HG02642 (cell line): ENCODE data around the gene HM13.
"Not testable (repeated sequence)": the region's sequence is repeated elsewhere in the genome, so short reads cannot be mapped to it uniquely, and the experiment has no call there.

Experiments used
- ATAC-seq: cut with Tn5 transposase; IDR thresholded peaks from one replicate; pipeline ENCODE4 v1.9.1; 2021; ENCODE audit warnings: mild to moderate bottlenecking; ENCODE audit not compliant: unreplicated experiment, poor library complexity

The HM13 gene

GRCh38 chr20:31539636-31540035 lies 25.4 kb downstream of the HM13 start:
- not testable (repeated sequence) for ATAC-seq

- ATAC-seq, result no peak
Measured at GRCh38 chr20:31540406-31540805, 26.2 kb downstream of the HM13 start.

- ATAC-seq, result no peak
Measured at GRCh38 chr20:31542201-31542842, 28.1 kb downstream of the HM13 start.

GRCh38 chr20:31542963-31543362 lies 28.7 kb downstream of the HM13 start:
- no peak for ATAC-seq

- no peak for ATAC-seq
Measured at GRCh38 chr20:31543966-31544598, 29.8 kb downstream of the HM13 start.

- no peak for ATAC-seq
Measured at GRCh38 chr20:31544600-31544999, 30.4 kb downstream of the HM13 start.

GRCh38 chr20:31545621-31546040 lies 31.4 kb downstream of the HM13 start:
- not testable (repeated sequence) for ATAC-seq

GRCh38 chr20:31547017-31547675 lies 32.9 kb downstream of the HM13 start:
- ATAC-seq, result peak; percentile 86

GRCh38 chr20:31547720-31548298 lies 33.6 kb downstream of the HM13 start:
- no peak for ATAC-seq

- ATAC-seq, result no peak
Measured at GRCh38 chr20:31548820-31549512, 34.7 kb downstream of the HM13 start.

GRCh38 chr20:31549513-31549880 lies 35.3 kb downstream of the HM13 start:
- no peak for ATAC-seq

- ATAC-seq, result no peak
Measured at GRCh38 chr20:31550099-31550498, 35.9 kb downstream of the HM13 start.

- ATAC-seq, result no peak
Measured at GRCh38 chr20:31551163-31552081, 37.2 kb downstream of the HM13 start.

GRCh38 chr20:31555203-31555775 lies 41.0 kb downstream of the HM13 start:
- no peak for ATAC-seq

- ATAC-seq, result peak; percentile 8
Measured at GRCh38 chr20:31559704-31560093, 45.5 kb downstream of the HM13 start.

GRCh38 chr20:31560094-31560745 lies 46.0 kb downstream of the HM13 start:
- peak; percentile 61 for ATAC-seq

- ATAC-seq, result no peak
Measured at GRCh38 chr20:31560746-31561598, 46.7 kb downstream of the HM13 start.

GRCh38 chr20:31562241-31562640 lies 48.0 kb downstream of the HM13 start:
- ATAC-seq, result no peak
